Activated CD4-positive, alpha-beta T cell treated with anti-CD3 and anti-CD28 coated beads, Interleukin-2, amount 50 U/mL, for 4 hours (primary cell): ENCODE measurements around the gene SMARCD3.

Experiments
- DNase-seq, 2 experiments: peaks; one replicate each; pipeline ENCODE4 v3.0.0-alpha.2; 2020

Gene SMARCD3

GRCh38 chr7:151206914-151207313 is 41.6 kb downstream of the SMARCD3 start:
- DNase-seq, result no peak

GRCh38 chr7:151205730-151206129 is 42.8 kb downstream of the SMARCD3 start:
- DNase-seq, result no peak

GRCh38 chr7:151204383-151205032 is 44.0 kb downstream of the SMARCD3 start:
- no peak for DNase-seq

- no peak for DNase-seq
Measured at GRCh38 chr7:151202836-151203235, 45.7 kb downstream of the SMARCD3 start.

- no peak for DNase-seq
Measured at GRCh38 chr7:151201751-151202150, 46.7 kb downstream of the SMARCD3 start.

- no peak for DNase-seq
Measured at GRCh38 chr7:151201344-151201743, 47.1 kb downstream of the SMARCD3 start.

- no peak for DNase-seq
Measured at GRCh38 chr7:151198945-151199848, 49.3 kb downstream of the SMARCD3 start.

- no peak for DNase-seq
Measured at GRCh38 chr7:151197932-151198331, 50.6 kb downstream of the SMARCD3 start.

GRCh38 chr7:151195616-151196450 is 52.7 kb downstream of the SMARCD3 start:
- DNase-seq, result no peak

GRCh38 chr7:151194188-151194587 is 54.3 kb downstream of the SMARCD3 start:
- no peak for DNase-seq

- no peak for DNase-seq
Measured at GRCh38 chr7:151193203-151193978, 55.1 kb downstream of the SMARCD3 start.

- no peak for DNase-seq
Measured at GRCh38 chr7:151192002-151192539, 56.4 kb downstream of the SMARCD3 start.

- DNase-seq, result no peak
Measured at GRCh38 chr7:151191544-151191943, 57.0 kb downstream of the SMARCD3 start.

- DNase-seq, result no peak
Measured at GRCh38 chr7:151189038-151189437, 59.5 kb downstream of the SMARCD3 start.
